ENCODE results near the gene MPDU1.

The MPDU1 gene

DNA sequence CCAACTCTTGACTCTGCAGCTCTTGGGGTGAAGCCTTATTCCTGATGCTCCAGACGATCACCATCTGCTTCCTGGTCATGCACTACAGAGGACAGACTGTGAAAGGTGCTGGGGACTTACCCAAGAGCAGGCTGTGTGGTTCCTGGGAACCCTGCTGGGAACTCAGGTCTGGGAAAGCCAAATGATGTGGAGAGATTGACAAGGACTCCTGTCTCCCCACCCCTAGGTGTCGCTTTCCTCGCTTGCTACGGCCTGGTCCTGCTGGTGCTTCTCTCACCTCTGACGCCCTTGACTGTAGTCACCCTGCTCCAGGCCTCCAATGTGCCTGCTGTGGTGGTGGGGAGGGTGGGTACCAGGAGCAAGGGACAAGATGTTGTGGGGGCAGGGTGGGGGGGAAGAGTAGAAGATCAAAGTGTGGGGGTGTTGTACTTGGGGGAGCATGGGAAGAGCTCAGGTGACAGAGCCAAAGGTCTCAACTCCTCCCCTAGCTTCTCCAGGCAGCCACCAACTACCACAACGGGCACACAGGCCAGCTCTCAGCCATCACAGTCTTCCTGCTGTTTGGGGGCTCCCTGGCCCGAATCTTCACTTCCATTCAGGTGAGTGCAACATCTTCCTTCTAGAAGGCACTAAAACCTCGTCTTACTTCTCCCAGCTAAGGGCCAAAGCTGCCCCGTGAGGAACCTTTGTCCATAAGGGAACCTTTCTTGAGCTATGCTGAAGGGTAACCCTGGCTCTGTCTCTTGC is 3.2 kb downstream of the MPDU1 start:
- H3K79me2 ChIP-seq (ENCODE audit: control insufficient read depth, low read length) = peaks cover 42% of the 10 kb centered on the region
- no peaks in the 10 kb centered on the region for H3K27me3 ChIP-seq (ENCODE audit: control insufficient read depth, low read length)
- H3K9me3 ChIP-seq (ENCODE audit: control insufficient read depth, insufficient read depth, low read length) = no peaks in the 10 kb centered on the region
- no peaks in the 10 kb centered on the region for H3K9me2 ChIP-seq (replicated peaks; ENCODE audit: control insufficient read depth, low read length)
- peaks cover 3% of the 10 kb centered on the region; the same call in 1 of the 2 replicates for H3F3A ChIP-seq (ENCODE audit: control insufficient read depth, insufficient read depth)
- no peak overlapping the region for H3K4me2 ChIP-seq (ENCODE audit: low read length)
- peaks cover 30% of the 10 kb centered on the region for H3K4me1 ChIP-seq (ENCODE audit: control insufficient read depth, low read length)
- no peaks in the 10 kb centered on the region for H4K20me1 ChIP-seq (ENCODE audit: control insufficient read depth, insufficient read depth, low read depth, low read length)
- no peak overlapping the region for H3K27ac ChIP-seq (ENCODE audit: low read depth, low read length)
- H3K4me3 ChIP-seq (ENCODE audit: low read length) = no peak overlapping the region
- TF ChIP-seq EZH2phosphoT487 (IDR thresholded peaks at IDR 0.05; ENCODE audit: borderline replicate concordance, low read length) (no peak), CTCF (IDR thresholded peaks at IDR 0.05; ENCODE audit: low read depth, low read length, poor library complexity, severe bottlenecking) (no peak)
- H3K36me3 ChIP-seq (ENCODE audit: control insufficient read depth, low read length) = peaks cover 75% of the 10 kb centered on the region

DNA sequence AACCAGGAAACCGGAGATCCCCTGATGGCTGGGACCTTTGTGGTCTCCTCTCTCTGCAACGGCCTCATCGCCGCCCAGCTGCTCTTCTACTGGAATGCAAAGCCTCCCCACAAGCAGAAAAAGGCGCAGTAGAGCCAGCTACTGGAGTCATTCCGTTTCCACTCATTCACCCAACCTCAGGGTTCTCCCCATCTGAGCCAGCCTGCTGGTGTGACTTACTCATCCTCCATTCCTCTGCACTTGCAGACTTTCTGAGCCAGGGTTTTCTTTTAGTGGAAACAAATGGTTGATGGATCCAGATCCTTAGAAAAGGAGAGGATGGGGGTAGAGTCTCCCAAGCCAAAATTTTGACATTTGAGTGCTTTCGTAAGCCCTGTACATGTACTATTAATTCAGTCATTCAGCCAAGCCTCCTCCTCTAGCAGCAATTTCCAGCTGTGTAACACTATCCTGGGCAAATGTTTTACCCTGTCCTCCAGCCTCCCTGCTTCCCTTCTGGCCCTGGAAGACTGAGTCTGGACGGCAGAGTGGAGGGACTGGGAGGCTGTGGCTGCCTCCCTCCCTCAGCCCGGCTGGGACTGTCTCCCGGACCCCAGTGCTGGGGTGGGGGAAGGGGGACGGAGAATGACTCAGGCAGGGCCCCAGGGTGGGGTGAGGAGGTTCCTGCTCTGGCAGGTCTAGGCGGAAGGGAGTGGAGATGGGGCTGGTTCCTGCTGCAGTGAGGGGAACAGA is 3.9 kb downstream of the MPDU1 start:
- Histone ChIP-seq H4K20me1 (ENCODE audit: control insufficient read depth, insufficient read depth, low read depth, low read length) (no peaks in the 10 kb centered on the region), H3K4me3 (ENCODE audit: low read length) (no peak overlapping the region), H3F3A (ENCODE audit: control insufficient read depth, insufficient read depth) (peaks cover 3% of the 10 kb centered on the region; the same call in 1 of the 2 replicates), H3K27me3 (ENCODE audit: control insufficient read depth, low read length) (no peaks in the 10 kb centered on the region), H3K79me2 (ENCODE audit: control insufficient read depth, low read length) (peaks cover 36% of the 10 kb centered on the region), H3K36me3 (ENCODE audit: control insufficient read depth, low read length) (peaks cover 77% of the 10 kb centered on the region), H3K4me1 (ENCODE audit: control insufficient read depth, low read length) (peaks cover 23% of the 10 kb centered on the region), H3K9me3 (ENCODE audit: control insufficient read depth, insufficient read depth, low read length) (no peaks in the 10 kb centered on the region), H3K9me2 (replicated peaks; ENCODE audit: control insufficient read depth, low read length) (no peaks in the 10 kb centered on the region), H3K4me2 (ENCODE audit: low read length) (no peak overlapping the region), H3K27ac (ENCODE audit: low read depth, low read length) (no peak overlapping the region)
- no peak for TF ChIP-seq CTCF (IDR thresholded peaks at IDR 0.05; ENCODE audit: low read depth, low read length, poor library complexity, severe bottlenecking)
- TF ChIP-seq EZH2phosphoT487 (IDR thresholded peaks at IDR 0.05; ENCODE audit: borderline replicate concordance, low read length) = no peak

- Histone ChIP-seq H3K9me3 (ENCODE audit: control insufficient read depth, insufficient read depth, low read length) (no peaks in the 10 kb centered on the region), H3K4me3 (ENCODE audit: low read length) (no peak overlapping the region), H3K79me2 (ENCODE audit: control insufficient read depth, low read length) (peaks cover 28% of the 10 kb centered on the region), H3K27me3 (ENCODE audit: control insufficient read depth, low read length) (no peaks in the 10 kb centered on the region), H3F3A (ENCODE audit: control insufficient read depth, insufficient read depth) (peaks cover 3% of the 10 kb centered on the region; the same call in 1 of the 2 replicates), H3K9me2 (replicated peaks; ENCODE audit: control insufficient read depth, low read length) (no peaks in the 10 kb centered on the region), H3K4me2 (ENCODE audit: low read length) (no peak overlapping the region), H3K4me1 (ENCODE audit: control insufficient read depth, low read length) (peaks cover 14% of the 10 kb centered on the region), H4K20me1 (ENCODE audit: control insufficient read depth, insufficient read depth, low read depth, low read length) (no peaks in the 10 kb centered on the region), H3K27ac (ENCODE audit: low read depth, low read length) (no peak overlapping the region), H3K36me3 (ENCODE audit: control insufficient read depth, low read length) (peaks cover 80% of the 10 kb centered on the region)
- TF ChIP-seq CTCF (IDR thresholded peaks at IDR 0.05; ENCODE audit: low read depth, low read length, poor library complexity, severe bottlenecking) (no peak), EZH2phosphoT487 (IDR thresholded peaks at IDR 0.05; ENCODE audit: borderline replicate concordance, low read length) (no peak)
Observed at GRCh38 chr17:7588553-7589203, 5.0 kb downstream of the MPDU1 start.

Measured in DOHH2 (cell line).